Measurements from ENCODE around the gene C1QTNF9. TPM values are rescaled to one million over a fixed set of nuclear protein-coding genes. Genes with fewer than 3 reads are reported as not detected.
"Not testable (repeated sequence)": the region's sequence is repeated elsewhere in the genome, so short reads cannot be mapped to it uniquely, and the experiment has no call there.

The C1QTNF9 gene
- total RNA-seq = not detected in 2 replicates

- DNase-seq (ENCODE audit: low read depth, low spot score) = not testable (repeated sequence)
Measured at GRCh38 chr13:24309300-24309699, at the start of gene C1QTNF9. C1QTNF9 (plus strand) TSS chr13:24309580; CDS start chr13:24316004, 6,424 bp downstream.

GRCh38 chr13:24261566-24261965, 47.8 kb upstream of the C1QTNF9 start:
- DNase-seq (ENCODE audit: low read depth, low spot score) = no peak

GRCh38 chr13:24263632-24264031, 45.7 kb upstream of the C1QTNF9 start:
- DNase-seq (ENCODE audit: low read depth, low spot score) = no peak

GRCh38 chr13:24264976-24265375, 44.4 kb upstream of the C1QTNF9 start:
- DNase-seq (ENCODE audit: low read depth, low spot score) = no peak

GRCh38 chr13:24265453-24265852, 43.9 kb upstream of the C1QTNF9 start:
- DNase-seq (ENCODE audit: low read depth, low spot score) = no peak

- DNase-seq (ENCODE audit: low read depth, low spot score) = no peak
Measured at GRCh38 chr13:24267274-24267673, 42.1 kb upstream of the C1QTNF9 start.

- no peak for DNase-seq (ENCODE audit: low read depth, low spot score)
Measured at GRCh38 chr13:24267801-24268200, 41.6 kb upstream of the C1QTNF9 start.

- DNase-seq (ENCODE audit: low read depth, low spot score) = no peak
Measured at GRCh38 chr13:24269821-24270220, 39.6 kb upstream of the C1QTNF9 start.

- DNase-seq (ENCODE audit: low read depth, low spot score) = no peak
Measured at GRCh38 chr13:24270639-24271141, 38.7 kb upstream of the C1QTNF9 start.

- DNase-seq (ENCODE audit: low read depth, low spot score) = no peak
Measured at GRCh38 chr13:24271231-24271600, 38.2 kb upstream of the C1QTNF9 start.

GRCh38 chr13:24271601-24272451, 37.6 kb upstream of the C1QTNF9 start:
- peak; percentile 32 for DNase-seq (ENCODE audit: low read depth, low spot score)

GRCh38 chr13:24272452-24273161, 36.8 kb upstream of the C1QTNF9 start:
- no peak for DNase-seq (ENCODE audit: low read depth, low spot score)

GRCh38 chr13:24273926-24274325, 35.5 kb upstream of the C1QTNF9 start:
- no peak for DNase-seq (ENCODE audit: low read depth, low spot score)

GRCh38 chr13:24274452-24275021, 34.8 kb upstream of the C1QTNF9 start:
- DNase-seq (ENCODE audit: low read depth, low spot score) = no peak

GRCh38 chr13:24275041-24275440, 34.3 kb upstream of the C1QTNF9 start:
- no peak for DNase-seq (ENCODE audit: low read depth, low spot score)

GRCh38 chr13:24276306-24276705, 33.1 kb upstream of the C1QTNF9 start:
- DNase-seq (ENCODE audit: low read depth, low spot score) = no peak

- no peak for DNase-seq (ENCODE audit: low read depth, low spot score)
Measured at GRCh38 chr13:24276861-24277260, 32.5 kb upstream of the C1QTNF9 start.

- DNase-seq (ENCODE audit: low read depth, low spot score) = no peak
Measured at GRCh38 chr13:24277761-24278160, 31.6 kb upstream of the C1QTNF9 start.

- no peak for DNase-seq (ENCODE audit: low read depth, low spot score)
Measured at GRCh38 chr13:24279327-24280110, 29.9 kb upstream of the C1QTNF9 start.

GRCh38 chr13:24280720-24281119, 28.7 kb upstream of the C1QTNF9 start:
- no peak for DNase-seq (ENCODE audit: low read depth, low spot score)
